ENCODE measurements around the gene PRKCH. TPM values are rescaled to one million over a fixed set of nuclear protein-coding genes. Genes with fewer than 3 reads are reported as not detected.
A peak's percentile ranks its signal among the peaks of the same experiment; 100 is the strongest.

PRKCH gene
- total RNA-seq, 1 experiment from 2014 or later: 5.2 TPM

- Mint-ChIP-seq H3K9me3 (no peaks in the 10 kb centered on the region), H3K4me3 (no peak overlapping the region), H3K27me3 (ENCODE audit: low read depth) (no peaks in the 10 kb centered on the region), H3K27ac (peak overlapping the region in 1 of 3 experiments; percentile 54; a peak in 2 of 7 replicates), H3K4me1 (peaks cover 6 to 9% of the 10 kb centered on the region in 2 experiments; a peak in 3 of 4 replicates), H3K36me3 (ENCODE audit: insufficient read depth in 1 of 3, low read depth in 3 of 3) (no peaks in the 10 kb centered on the region)
- Histone ChIP-seq H2BK12ac (ENCODE audit: insufficient read length, low read depth, low read length) (no peak overlapping the region), H3K9me3 (ENCODE audit: control insufficient read depth, low read depth, low read length) (no peaks in the 10 kb centered on the region), H3K79me1 (ENCODE audit: insufficient read depth, low read depth, low read length, poor library complexity, severe bottlenecking) (no peaks in the 10 kb centered on the region), H3K23me2 (ENCODE audit: insufficient read length, low read depth, low read length, poor library complexity, severe bottlenecking) (no peaks in the 10 kb centered on the region), H3K4me2 (ENCODE audit: insufficient read depth, insufficient read length, low read length) (no peak overlapping the region), H2BK120ac (ENCODE audit: low read depth, low read length, poor library complexity, severe bottlenecking) (no peak overlapping the region), H2BK5ac (ENCODE audit: insufficient read length, low read length) (no peak overlapping the region), H3K14ac (ENCODE audit: insufficient read depth, low read length) (no peak overlapping the region), H3K4me1 (ENCODE audit: insufficient read depth, low read length) (no peaks in the 10 kb centered on the region), H4K8ac (replicated peaks; ENCODE audit: insufficient read length, low read depth, low read length) (no peak overlapping the region), H3K27ac (ENCODE audit: insufficient read length, low read depth, low read length) (no peak overlapping the region), H2BK20ac (ENCODE audit: low read depth, low read length, poor library complexity, severe bottlenecking) (no peak overlapping the region), H3K79me2 (ENCODE audit: insufficient read depth, low read length) (no peaks in the 10 kb centered on the region), H2AFZ (ENCODE audit: low read length) (no peak overlapping the region), H3K9ac (ENCODE audit: extremely low read depth, insufficient read length, low read length) (no peak overlapping the region), H4K5ac (ENCODE audit: insufficient read length, low read depth, low read length) (no peak overlapping the region), H3K56ac (ENCODE audit: insufficient read length, low read depth, low read length) (no peak overlapping the region), H3T11ph (ENCODE audit: low read length) (no peak overlapping the region), H2BK15ac (ENCODE audit: low read depth, low read length) (no peak overlapping the region), H4K91ac (ENCODE audit: insufficient read length, low read depth, low read length) (no peak overlapping the region), H3K27me3 (ENCODE audit: insufficient read depth, low read length) (no peaks in the 10 kb centered on the region; the same call in 1 of the 2 replicates), H3K23ac (ENCODE audit: insufficient read length, low read depth, low read length) (no peak overlapping the region), H2AK5ac (ENCODE audit: insufficient read length, low read length) (no peak overlapping the region), H3K18ac (ENCODE audit: insufficient read length, low read depth, low read length) (no peak overlapping the region), H3K4ac (ENCODE audit: low read depth, low read length) (no peak overlapping the region), H4K20me1 (ENCODE audit: control insufficient read depth, insufficient read depth, insufficient read length) (no peaks in the 10 kb centered on the region)
- WGBS (ENCODE audit: extremely low coverage, insufficient read length, low lambda C conversion rate): no CpG with 5 or more reads among the region's 8 CpGs
- no peak for DNase-seq
- TF ChIP-seq CTCF (conservative IDR thresholded peaks at IDR 0.05): no peak
Measured at GRCh38 chr14:61515436-61516117, 194.2 kb downstream of the PRKCH start.
